Measurements from ENCODE around the gene RAB33A.

DNA sequence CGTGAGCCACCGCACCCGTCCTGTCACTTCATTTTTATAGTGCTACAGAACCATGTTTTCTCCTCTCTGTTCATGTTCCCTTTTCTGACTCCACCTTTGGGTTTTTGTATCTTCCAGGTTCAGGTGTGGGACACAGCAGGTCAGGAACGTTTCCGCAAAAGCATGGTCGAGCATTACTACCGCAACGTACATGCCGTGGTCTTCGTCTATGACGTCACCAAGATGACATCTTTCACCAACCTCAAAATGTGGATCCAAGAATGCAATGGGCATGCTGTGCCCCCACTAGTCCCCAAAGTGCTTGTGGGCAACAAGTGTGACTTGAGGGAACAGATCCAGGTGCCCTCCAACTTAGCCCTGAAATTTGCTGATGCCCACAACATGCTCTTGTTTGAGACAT, 12.4 kb downstream of the RAB33A start:
- TF ChIP-seq, protein P1, sequence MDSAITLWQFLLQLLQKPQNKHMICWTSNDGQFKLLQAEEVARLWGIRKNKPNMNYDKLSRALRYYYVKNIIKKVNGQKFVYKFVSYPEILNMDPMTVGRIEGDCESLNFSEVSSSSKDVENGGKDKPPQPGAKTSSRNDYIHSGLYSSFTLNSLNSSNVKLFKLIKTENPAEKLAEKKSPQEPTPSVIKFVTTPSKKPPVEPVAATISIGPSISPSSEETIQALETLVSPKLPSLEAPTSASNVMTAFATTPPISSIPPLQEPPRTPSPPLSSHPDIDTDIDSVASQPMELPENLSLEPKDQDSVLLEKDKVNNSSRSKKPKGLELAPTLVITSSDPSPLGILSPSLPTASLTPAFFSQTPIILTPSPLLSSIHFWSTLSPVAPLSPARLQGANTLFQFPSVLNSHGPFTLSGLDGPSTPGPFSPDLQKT (IDR thresholded peaks at IDR 0.05; ENCODE audit: borderline replicate concordance, low read depth, low read length) = no peak
- no peak for TF ChIP-seq ZNF121 (tag by site-specific recombination; IDR thresholded peaks at IDR 0.05)
